GM10266 (cell line): ENCODE results near the gene TRIM8.
"Not testable (repeated sequence)": the region's sequence is repeated elsewhere in the genome, so short reads cannot be mapped to it uniquely, and the experiment has no call there.

Source experiments
- DNase-seq: peaks from one replicate; pipeline ENCODE4 v3.0.0; 2012; ENCODE audit errors: extremely low spot score
- TF ChIP-seq, protein P1 (sequence below): IDR thresholded peaks from 2 replicates; pipeline ENCODE4 v1.5.1; 2012; ENCODE audit warnings: mild to moderate bottlenecking, low read depth; ENCODE audit not compliant: control insufficient read depth, insufficient read depth; ENCODE audit errors: missing control alignments

TRIM8 gene

DNA sequence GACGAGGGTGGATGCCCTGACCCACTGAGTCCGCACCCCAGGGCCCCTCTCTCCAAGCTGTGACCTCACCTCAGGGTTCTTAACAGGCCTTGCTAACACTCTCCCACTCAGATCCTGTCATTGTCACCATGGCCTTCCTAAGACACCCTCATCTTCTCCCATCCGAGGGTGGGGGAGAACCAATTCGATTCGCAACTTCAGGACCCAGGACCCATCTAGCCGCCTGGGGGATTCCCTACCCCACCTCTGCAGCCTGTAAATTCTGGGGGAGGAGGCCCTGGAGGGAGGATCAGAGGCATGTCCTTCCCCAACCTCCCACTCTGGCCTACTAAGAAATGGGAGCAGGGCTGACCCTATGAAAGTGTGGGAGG, 17.4 kb downstream of the TRIM8 start:
- TF ChIP-seq, protein P1, sequence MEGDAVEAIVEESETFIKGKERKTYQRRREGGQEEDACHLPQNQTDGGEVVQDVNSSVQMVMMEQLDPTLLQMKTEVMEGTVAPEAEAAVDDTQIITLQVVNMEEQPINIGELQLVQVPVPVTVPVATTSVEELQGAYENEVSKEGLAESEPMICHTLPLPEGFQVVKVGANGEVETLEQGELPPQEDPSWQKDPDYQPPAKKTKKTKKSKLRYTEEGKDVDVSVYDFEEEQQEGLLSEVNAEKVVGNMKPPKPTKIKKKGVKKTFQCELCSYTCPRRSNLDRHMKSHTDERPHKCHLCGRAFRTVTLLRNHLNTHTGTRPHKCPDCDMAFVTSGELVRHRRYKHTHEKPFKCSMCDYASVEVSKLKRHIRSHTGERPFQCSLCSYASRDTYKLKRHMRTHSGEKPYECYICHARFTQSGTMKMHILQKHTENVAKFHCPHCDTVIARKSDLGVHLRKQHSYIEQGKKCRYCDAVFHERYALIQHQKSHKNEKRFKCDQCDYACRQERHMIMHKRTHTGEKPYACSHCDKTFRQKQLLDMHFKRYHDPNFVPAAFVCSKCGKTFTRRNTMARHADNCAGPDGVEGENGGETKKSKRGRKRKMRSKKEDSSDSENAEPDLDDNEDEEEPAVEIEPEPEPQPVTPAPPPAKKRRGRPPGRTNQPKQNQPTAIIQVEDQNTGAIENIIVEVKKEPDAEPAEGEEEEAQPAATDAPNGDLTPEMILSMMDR, result no peak
- no peak for DNase-seq

DNA sequence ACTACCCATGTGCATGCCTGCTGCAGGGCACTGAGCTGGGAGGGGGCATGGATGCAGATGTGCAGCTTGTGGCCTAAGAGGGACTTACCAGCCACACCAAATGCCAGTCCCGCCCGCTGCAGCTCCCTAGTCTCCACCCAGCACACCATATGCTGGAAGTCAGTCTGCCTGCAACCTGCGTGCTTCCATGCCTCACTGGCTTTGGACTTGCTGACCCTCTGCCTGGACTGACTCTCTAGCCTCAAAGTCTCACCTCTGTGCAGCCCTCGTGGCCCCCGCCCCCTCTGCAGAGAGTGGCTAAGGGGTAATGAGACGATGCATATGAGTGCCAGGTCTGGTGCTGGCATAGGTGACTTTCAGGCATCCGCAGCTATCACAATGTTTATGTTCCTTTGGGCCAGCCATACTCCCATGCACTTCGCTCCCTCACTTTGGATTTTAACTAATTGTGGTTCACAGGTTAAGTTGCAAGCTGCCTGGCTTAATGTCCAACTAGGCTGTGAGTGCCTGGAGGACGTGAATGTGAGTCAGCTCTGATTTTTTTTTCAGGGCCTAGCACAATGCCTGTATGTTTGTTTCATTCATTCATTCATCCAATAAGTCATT, 21.7 kb downstream of the TRIM8 start:
- DNase-seq, result no peak
- TF ChIP-seq, protein P1, result no peak

DNA sequence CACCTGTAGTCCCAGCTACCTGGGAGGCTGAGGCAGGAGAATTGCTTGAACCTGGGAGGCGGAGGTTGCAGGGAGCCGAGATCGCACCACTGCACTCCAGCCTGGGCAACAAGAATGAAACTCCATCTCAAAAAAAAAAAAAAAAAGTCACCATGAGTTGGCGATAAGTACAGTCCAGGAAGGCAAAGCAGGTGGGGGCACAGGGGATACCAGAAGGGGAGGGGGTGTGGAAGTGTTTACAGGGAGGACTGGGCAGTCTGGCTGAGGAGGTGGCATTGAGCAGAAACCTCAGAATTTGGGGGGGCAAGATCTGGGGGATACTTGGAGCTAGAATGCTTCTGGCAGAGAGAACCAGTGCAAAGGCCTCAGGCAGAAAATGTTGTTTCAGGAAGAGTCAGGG, 23.1 kb downstream of the TRIM8 start:
- not testable (repeated sequence) for DNase-seq

DNA sequence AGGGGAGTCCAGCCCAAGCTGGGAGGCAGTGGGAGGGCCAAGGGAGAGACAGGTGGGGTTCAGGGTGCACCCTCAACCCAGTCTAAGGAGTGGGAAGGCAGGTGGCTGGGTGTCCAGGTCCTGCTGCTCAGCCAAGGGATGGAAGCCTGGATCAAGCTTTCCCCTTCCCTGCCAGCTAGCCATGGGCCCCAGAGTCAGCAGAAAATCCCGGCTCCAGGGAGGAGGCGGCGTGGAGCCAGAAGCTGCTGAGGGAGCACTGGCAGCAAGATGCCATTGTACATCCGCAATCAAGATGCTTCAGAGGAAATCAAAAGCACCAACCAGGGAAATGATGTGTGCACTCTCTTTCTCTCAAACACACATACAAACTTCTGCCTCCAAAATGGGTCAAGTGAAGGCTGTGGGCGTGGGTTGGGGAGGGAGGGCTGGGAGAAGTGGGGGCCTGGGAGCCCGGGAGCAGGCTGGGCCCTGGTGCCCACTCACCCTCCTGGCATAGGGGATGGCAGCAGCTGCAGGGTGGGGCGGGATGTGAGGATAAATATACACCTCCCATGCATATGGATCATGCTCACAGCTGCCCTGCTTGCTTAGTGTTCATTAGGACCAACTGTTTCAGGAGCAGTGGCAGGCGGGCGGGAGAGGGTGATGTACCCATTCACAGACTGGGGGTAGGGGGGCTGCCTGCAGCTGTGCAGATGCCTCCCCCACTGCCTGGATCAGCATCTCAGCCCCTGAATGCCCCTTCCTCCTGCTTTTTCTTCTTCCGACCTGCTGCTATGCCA, 24.2 kb downstream of the TRIM8 start:
- TF ChIP-seq, protein P1, result no peak
- no peak for DNase-seq

DNA sequence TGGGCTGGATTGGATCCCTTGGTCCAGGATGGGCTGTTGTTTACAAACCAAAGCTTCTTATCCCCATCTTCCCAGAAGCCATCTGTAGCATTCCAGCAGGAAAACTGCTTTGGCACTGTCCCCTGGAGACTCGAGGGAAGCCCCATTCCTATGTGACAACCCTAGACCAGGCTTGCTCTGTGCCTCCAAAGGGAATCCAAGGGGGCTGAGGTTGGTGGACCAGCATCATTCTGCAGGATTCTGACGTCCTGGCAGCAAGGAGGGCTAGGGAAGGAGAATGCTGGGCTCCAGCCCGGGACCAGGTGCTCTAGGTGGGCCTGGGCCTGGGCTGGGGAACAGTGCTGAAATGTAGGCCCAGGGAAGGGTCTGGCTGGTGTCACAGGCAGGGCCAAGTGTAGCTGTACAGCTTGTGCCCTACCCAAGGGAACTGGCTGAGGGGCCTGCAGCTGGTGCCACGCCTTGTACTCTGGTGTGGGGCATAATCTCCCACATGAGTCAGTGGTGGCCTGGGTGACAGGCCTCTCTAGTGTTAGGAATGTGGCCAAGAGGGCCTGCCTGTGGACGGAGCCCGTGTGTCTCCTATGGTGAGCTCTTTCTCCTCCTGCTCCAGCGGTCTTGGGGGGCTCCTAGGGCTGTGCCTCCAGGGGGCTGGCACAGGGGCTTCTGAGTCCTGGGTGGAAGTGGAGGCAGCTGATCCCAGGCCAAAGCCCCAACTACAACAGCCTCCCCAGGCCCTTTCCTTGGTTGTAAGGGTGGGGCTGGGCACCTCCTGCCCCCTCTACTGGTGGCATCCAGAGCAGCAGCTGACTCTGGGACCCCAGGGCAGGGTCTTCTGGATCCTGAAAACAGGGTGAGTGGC, 25.2 kb downstream of the TRIM8 start:
- no peak for DNase-seq
- TF ChIP-seq, protein P1, result peak; percentile 59

DNA sequence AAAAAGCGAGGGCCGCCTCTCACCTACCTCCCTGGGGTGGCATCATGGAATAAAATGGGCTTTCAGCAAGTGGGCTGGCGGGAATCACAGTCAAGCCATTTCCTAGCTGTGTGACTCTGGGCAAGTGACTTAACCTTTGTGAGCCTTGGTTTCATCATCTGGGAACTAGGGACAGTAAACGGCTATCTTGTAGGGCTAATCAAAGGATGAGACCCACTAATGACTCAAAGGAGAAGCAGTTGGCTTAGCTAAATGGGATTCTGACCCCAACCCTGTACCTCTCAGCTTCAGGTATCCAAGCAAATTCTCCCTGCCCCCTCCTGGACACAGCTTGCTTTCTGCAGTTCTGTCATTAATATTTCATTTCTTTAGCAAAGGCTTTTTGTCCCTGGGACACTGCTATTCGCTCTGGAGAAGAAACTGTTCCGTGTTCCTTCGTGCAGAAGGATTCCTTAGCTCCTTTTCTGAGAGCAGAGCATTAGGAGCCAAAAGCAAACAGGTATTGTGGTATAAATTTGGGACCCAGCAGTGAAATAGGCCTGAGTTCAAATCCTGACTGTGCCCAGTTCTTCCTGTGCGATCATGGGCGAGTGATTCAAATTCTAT, 25.9 kb downstream of the TRIM8 start:
- DNase-seq, result no peak
- TF ChIP-seq, protein P1, result no peak

DNA sequence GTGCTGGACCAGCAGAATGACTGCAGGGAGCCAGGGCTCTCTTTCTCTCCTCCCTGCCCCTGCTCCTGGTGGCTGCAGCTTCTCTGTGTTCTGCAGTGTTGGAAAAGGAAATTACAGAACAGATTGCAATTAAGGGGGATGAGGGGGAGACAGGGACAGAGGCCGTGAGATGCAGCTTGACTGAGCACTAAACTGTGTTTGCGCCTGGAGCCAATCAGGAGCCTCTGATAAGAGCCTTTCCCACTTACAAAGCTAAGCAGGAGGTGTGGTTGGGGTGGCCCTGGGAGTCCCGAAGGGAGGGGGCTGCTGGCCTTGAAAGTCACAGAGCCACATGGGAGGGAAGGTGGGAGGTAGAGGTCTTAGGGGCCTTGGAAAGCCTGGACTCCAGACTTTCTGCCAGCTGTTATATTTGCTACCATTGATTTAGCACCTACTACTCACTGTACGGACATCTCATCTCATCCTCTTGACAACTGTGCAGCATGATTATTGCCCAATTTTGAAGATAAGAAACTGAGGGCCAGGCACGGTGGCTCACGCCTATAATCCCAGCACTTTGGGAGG, 26.7 kb downstream of the TRIM8 start:
- DNase-seq, result no peak
- TF ChIP-seq, protein P1, result no peak
